C4-2B (cell line): ENCODE data around the gene KNTC1.

Experiments
- ZFX ChIP-seq: fragments of 450-650 bp; IDR thresholded peaks from 2 replicates; pipeline ENCODE4 v1.6.1; 2017
- TF ChIP-seq, protein P1 (sequence below): fragments of 450-650 bp; conservative IDR thresholded peaks from 2 replicates; pipeline ENCODE4 v1.5.1; 2017; ENCODE audit warnings: mild to moderate bottlenecking

DNA sequence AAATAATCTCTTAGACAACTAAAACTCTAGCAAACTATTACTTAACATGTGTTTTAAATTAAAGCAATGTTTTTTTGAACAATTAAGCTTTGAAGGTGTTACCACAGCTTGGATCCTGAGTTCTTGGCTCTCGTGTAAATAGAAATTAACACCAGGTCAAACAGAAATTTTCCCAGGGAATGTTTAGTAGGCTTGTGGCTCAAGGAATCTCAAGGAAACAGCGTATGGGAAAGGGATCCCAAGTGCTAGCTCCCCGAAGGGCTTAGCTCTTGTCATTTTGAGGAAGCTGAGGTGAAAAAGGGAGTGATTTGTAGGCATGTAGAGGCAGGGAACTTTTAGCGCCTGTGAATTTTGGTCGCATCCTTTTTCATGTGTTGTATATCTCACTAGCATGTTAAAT lies 11.4 kb downstream of the KNTC1 start:
- TF ChIP-seq, protein P1, sequence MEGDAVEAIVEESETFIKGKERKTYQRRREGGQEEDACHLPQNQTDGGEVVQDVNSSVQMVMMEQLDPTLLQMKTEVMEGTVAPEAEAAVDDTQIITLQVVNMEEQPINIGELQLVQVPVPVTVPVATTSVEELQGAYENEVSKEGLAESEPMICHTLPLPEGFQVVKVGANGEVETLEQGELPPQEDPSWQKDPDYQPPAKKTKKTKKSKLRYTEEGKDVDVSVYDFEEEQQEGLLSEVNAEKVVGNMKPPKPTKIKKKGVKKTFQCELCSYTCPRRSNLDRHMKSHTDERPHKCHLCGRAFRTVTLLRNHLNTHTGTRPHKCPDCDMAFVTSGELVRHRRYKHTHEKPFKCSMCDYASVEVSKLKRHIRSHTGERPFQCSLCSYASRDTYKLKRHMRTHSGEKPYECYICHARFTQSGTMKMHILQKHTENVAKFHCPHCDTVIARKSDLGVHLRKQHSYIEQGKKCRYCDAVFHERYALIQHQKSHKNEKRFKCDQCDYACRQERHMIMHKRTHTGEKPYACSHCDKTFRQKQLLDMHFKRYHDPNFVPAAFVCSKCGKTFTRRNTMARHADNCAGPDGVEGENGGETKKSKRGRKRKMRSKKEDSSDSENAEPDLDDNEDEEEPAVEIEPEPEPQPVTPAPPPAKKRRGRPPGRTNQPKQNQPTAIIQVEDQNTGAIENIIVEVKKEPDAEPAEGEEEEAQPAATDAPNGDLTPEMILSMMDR = no peak
- no peak for TF ChIP-seq ZFX
